ENCODE data around the gene ZNF775.
A peak's percentile ranks its signal among the peaks of the same experiment; 100 is the strongest.

Gene ZNF775

DNA sequence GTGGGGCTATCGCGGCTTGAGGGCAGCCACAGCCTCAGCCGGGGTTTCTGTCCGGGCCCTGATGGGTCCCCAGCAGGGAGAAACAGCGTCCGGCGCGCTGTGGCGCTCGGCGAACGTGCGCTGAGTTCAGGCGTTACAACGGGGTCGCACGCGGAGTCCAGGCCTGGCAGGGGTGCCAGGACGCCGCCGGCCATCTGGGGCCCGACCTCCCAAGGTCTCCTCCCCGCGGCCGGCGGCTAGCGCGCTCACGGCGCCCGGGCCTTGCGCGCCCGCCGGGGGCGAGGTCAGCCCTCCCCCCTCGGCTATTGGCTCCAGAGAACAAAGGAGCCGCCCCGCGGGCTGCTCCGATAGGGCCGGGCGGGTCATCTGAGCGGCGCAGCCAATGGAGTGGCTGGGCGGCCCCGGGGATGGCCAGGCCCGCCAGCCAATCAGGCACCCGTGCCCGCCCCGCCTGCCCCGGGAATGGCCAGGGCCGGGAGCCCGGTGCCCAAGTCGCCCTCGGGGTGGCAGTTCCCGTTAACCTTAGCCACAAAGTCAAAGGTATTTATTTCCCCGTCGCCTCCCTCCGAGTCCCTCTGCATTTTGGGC, at the start of gene ZNF775:
Gene ZNF775, plus strand, starts transcription at position 478 of the 588 bp plus-strand sequence. CDS start 9,141 bp downstream, outside the sequence.
- DNase-seq (ENCODE audit: low read depth): peak; percentile 93

- DNase-seq (ENCODE audit: low read depth): no peak
Observed at GRCh38 chr7:150329331-150330120, 49.6 kb upstream of the ZNF775 start.

DNA sequence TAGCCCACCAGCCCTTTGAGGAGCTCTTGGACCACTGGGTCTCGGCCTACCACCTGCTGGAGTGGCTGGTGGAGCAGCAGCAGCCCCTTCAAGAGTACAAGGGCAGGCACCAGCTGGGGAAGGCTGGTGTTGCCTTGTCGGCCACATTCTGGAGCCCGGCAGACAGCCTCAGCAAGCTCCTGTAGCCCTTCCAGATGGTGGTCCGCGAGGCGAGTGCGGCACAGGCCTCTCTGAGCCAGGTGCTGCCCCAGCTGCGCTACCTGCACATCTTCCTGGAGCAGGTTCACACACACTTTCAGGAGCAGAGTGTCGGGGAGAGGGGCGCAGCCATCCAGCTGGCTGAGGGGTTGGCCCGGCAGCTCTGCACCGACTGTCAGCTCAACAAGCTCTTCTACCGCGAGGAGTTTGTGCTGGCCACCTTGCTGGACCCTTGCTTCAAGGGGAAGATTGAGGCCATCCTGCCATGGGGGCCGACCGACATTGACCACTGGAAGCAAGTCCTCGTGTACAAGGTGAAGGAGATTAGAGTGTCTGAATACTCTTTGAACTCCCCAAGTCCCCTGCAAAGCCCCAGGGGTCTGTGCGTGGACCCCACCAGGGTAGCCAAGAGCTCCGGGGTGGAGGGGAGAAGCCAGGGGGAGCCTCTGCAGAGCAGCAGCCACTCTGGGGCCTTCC, 48.8 kb upstream of the ZNF775 start:
- DNase-seq (ENCODE audit: low read depth): no peak

GRCh38 chr7:150332852-150333635, 46.1 kb upstream of the ZNF775 start:
- no peak for DNase-seq (ENCODE audit: low read depth)

- DNase-seq (ENCODE audit: low read depth): no peak
Observed at GRCh38 chr7:150333659-150334058, 45.5 kb upstream of the ZNF775 start.

DNA sequence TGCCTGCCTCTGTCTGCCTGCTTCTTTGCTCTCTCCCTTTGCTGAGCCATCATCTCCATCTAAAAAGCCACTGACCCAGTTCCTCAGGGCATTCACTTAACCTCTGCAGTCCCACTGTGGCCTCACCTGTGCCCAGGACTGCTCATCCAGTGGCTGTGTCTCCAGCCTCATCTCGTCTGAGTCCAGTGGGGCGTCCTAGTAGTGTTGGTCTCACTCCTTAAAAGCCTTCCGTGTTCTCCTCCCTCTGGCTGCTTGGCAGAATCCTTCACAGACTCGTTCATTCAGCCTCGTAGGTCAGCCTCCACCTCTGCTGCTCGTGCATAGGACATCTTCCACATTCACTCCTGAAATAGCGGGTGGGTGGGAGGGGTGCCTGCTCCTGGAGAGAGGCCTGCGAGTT, 45.0 kb upstream of the ZNF775 start:
- DNase-seq (ENCODE audit: low read depth): no peak

DNA sequence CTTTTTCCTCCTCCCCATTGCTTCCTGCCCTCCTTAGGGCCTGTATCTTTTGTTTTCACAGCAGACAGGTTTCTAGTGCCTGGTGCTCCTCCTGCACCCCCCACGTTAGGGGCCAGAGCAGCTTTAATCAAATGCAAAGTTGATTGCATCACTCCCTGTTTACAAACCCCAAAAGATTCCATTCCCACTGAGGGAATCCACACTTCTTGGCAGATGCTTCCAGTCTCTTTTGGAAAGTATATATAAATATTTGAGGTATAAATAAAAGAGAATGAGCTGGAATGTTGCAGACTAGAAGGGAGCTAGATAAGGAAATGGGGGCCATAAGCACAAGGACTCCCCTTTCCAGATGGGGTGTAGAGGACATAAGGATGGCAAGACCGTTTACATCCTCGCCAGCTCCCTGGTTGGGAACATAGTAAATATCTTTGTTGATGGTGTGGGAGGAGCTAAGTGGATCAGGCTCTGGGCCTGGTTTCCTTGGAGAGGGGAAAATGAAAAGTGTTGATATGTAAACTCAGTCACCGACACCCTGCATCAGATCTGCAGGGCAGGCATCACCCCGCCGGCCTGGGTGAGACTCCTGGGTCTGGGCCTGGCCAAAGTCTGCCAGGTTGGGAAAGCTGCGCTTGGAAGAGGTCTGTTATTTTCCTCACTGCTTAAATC, 43.9 kb upstream of the ZNF775 start:
- no peak for DNase-seq (ENCODE audit: low read depth)

- DNase-seq (ENCODE audit: low read depth): no peak
Observed at GRCh38 chr7:150335774-150336112, 43.4 kb upstream of the ZNF775 start.

DNA sequence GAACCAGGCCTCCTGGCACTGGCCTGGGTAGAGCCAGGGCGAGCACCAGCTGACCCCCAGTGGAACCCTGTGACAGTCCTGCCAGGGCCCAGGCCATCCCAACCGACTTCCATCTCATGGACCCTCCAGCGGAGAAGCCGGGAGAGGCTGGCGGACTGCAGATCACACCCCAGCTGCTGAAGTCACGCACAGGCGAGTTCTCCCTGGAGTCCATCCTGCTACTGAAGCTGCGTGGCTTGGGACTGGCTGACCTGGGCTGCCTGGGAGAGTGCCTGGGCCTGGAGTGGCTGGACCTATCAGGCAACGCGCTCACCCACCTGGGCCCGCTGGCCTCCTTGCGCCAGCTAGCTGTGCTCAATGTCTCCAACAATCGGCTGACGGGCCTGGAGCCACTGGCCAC, 42.4 kb upstream of the ZNF775 start:
- no peak for DNase-seq (ENCODE audit: low read depth)

DNA sequence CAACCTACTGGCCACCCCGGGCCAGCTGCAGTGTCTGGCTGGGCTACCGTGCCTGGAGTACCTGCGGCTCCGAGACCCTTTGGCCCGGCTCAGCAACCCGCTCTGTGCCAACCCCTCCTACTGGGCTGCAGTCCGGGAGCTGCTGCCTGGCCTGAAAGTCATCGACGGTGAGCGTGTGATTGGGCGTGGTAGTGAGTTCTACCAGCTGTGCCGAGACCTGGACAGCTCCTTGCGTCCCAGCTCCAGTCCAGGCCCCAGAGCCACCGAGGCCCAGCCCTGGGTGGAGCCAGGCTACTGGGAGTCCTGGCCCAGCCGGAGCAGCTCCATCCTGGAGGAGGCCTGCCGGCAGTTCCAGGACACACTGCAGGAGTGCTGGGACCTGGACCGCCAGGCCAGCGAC, 42.0 kb upstream of the ZNF775 start:
- no peak for DNase-seq (ENCODE audit: low read depth)

DNA sequence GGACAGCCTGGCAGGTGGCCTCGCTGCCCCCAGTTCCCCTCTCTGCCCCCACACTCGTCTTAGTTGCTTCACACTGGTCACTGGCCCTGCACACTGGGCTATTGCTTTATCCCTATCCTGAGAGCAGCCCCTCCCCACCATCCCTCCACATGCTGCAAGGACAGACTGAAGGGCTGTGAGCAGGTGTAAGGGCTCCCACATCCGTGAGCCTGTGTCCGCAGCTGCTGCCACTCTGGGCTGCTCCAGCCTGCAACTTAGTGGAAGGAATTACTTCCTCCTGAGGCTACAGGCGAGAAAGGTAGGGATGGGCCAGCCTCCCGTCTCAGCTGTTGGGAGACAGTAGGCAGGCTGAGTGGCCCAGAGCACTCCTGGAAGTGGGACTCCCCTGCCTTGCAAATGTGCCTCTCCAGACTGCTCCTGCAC, 41.5 kb upstream of the ZNF775 start:
- DNase-seq (ENCODE audit: low read depth): no peak

DNA sequence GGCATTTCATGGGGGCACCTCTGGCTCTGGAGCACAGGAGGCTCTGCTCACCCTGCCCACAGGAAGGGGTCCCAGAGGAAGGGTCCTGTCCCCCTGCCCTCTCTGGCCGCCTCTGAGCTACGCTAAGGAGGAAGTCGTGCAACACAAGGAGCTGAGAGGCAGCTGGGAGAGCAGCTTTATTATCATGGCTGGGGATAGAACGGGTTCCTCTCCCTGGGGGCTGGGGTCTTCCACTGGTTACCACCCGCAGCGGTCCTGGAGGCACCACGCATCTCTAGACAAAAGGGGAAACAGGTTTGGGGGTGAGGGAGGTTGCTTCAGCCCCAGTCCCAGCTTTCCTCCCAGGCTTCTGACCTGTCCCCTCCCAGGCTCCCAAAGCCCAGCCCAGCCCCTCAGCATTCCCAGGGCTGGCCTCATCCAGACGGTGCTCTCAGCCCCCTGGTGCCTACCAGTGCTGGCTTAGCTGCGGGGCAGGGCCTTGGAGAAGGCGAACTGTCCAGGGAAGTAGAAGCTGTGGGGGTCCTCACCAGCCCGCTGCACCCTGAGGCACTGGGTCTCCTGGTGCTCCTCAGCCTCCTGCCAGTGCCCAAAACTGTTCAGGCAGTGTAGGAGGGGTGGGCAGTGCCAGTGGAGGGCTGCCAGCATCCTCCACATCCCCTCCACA, 40.8 kb upstream of the ZNF775 start:
- no peak for DNase-seq (ENCODE audit: low read depth)

- DNase-seq (ENCODE audit: low read depth): no peak
Observed at GRCh38 chr7:150339409-150339809, 39.7 kb upstream of the ZNF775 start.

- DNase-seq (ENCODE audit: low read depth): no peak
Observed at GRCh38 chr7:150340024-150340749, 38.9 kb upstream of the ZNF775 start.

- DNase-seq (ENCODE audit: low read depth): no peak
Observed at GRCh38 chr7:150340875-150341262, 38.3 kb upstream of the ZNF775 start.

DNA sequence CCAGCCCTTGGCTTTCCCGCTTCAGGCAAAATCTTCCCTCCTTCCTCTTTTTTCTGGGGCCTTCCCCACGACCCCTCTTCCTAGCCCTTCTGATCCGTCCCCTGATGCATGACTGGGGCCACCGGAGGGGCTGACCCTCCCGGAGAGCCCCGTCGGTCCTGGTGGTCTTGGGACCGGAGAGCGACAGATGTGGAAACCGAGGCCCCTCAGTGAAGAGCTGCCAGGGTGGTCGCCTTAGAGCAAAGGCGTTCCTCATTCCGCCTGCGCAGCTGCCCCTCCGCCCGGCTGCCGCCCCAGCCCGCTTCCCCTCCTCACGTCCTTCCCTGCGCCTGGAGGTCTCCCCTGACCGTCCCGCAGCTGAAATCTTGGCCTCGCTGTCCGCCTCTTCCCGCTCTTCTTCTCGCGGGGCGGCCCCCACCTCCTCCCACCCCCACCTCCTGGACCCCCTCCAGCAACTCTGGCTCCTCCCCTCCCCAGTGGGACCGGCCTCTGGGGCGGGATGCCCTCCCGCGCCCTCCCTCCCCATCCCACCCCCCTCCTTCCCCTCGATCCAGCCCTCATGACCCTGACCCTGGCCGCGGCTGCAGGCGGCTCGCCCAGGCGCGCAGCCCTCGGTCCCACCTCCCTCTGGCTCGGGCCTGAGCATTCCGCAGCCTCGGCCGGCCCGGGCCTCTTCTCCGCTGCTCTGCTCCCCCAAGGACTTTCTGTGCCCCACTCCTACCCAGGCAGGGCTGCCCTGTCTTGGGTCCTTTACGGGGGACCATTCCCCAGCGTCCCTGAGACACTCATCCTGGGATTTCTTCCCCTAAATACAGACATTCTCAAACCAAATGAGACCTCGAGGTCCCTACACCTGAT, 37.6 kb upstream of the ZNF775 start, which contains the start of gene RARRES2:
Gene RARRES2, minus strand, starts transcription at position 367 of the 858 bp plus-strand sequence. CDS start 1,020 bp downstream, outside the sequence.
- no peak for DNase-seq (ENCODE audit: low read depth)

DNA sequence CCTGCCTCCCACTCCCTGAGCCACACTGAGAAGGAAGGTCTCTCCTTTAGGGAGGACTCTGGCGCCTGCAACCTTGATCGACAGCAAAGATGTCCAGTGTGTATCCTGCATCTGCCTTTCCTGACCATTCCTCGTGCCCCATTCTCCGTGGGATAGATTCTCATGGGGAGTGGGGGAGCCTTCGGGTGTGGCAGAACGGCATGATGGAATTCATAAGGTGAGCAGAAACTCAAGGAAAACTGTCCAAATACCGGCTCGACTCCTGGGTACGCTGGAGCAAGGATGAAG, 37.1 kb upstream of the ZNF775 start:
- no peak for DNase-seq (ENCODE audit: low read depth)

DNA sequence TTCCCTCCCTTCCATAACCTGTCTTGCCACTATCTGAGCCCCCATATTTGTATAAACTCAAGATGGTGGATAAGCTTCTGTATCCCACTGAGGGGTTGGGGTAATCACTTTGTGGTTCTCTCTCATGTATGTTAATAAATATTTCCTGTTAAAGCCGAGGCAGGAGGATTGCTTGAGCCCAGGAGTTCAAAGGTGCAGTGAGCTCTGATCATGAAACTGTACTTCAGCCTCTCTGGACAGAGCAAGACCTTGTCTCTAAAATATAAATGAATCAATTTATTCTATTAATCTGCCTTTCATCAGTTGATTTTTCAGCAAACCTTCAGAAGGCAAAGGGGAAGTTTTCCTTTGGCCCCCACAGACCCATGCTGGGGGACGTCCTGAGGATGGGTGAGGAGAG, 35.9 kb upstream of the ZNF775 start:
- no peak for DNase-seq (ENCODE audit: low read depth)

- no peak for DNase-seq (ENCODE audit: low read depth)
Observed at GRCh38 chr7:150344299-150344698, 34.8 kb upstream of the ZNF775 start.

GRCh38 chr7:150345012-150345411, 34.1 kb upstream of the ZNF775 start:
- DNase-seq (ENCODE audit: low read depth): no peak
